DOHH2 (cell line): Measurements from ENCODE around the gene CYFIP2.
"Not testable (repeated sequence)": the region's sequence is repeated elsewhere in the genome, so short reads cannot be mapped to it uniquely, and the experiment has no call there.

Experiments used
- CTCF ChIP-seq: fragments of 200-600 bp; sonication (generic); IDR thresholded peaks from one replicate; pipeline ENCODE4 v1.5.1; 2014; ENCODE audit warnings: antibody characterized with exemption, mild to moderate bottlenecking, low read depth, low read length; ENCODE audit not compliant: poor library complexity, severe bottlenecking
- EZH2phosphoT487 ChIP-seq: fragments of 200-600 bp; sonication (generic); IDR thresholded peaks from 2 replicates; pipeline ENCODE4 v1.6.1; 2017; ENCODE audit warnings: borderline replicate concordance, mild to moderate bottlenecking, antibody characterized with exemption, low read length, moderate library complexity, mixed read lengths

GRCh38 chr5:157429920-157430319 lies 164.0 kb downstream of the CYFIP2 start:
- TF ChIP-seq EZH2phosphoT487, CTCF: not testable (repeated sequence)
